Pericardium fibroblast (primary cell): ENCODE results near the gene MAGEB16. TPM values are rescaled to one million over a fixed set of nuclear protein-coding genes. Genes with fewer than 3 reads are reported as not detected.

Source experiments
- total RNA-seq: library from RNA; depleted of rRNA; stranded (reverse); fragments of >200 nt; gene quantifications from 2 replicates; pipeline ENCODE4 v1.2.3, GENCODE V29; 2015

MAGEB16 gene
- total RNA-seq = not detected in 2 replicates

DNA sequence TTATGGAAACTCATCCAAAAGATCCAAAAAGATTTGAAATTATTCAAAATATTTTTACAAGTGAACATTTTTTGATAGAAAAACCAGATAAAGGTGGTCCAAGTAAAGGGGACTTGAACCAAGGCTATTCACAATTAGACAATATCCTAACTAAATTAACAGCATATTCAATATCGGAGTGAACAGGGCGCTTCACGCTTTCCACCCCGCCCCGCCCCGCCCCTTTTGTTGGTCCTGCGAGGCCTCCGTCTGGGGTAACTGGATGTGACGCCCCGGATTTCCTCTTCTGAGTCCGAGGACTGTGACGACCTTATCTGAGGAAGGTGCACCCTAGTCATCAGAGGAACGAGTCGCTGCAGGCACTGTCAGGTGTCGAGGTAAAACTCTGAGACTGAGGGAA, at the start of gene MAGEB16:
MAGEB16 (plus strand) TSS at position 301 of the 400 bp plus-strand sequence. CDS start 3,855 bp downstream, outside the sequence.

Other genes starting within 250 kb of the MAGEB16 start
- not detected in 2 replicates for gene CFAP47, start 121.4 kb downstream of the MAGEB16 start, total RNA-seq